PC-9 (cell line): ENCODE measurements around the gene ZNF75A. TPM values are rescaled to one million over a fixed set of nuclear protein-coding genes. Genes with fewer than 3 reads are reported as not detected.
A peak's percentile ranks its signal among the peaks of the same experiment; 100 is the strongest.
"Not testable (repeated sequence)": the region's sequence is repeated elsewhere in the genome, so short reads cannot be mapped to it uniquely, and the experiment has no call there.

Experiments used
- BruUV-seq: library from RNA; stranded (reverse); fragments of 400-500 nt; replicated peaks from 2 replicates; lab custom pipeline; 2021; lab: Mats Ljungman, UMichigan
- CTCF ChIA-PET: fragments of 300-600 bp; sonication (Branson Sonifier 250); formaldehyde crosslinking; loops from one replicate; lab custom pipeline; 2022; ENCODE audit warnings: antibody characterized with exemption; lab: Charles Lee
- POLR2A ChIA-PET: fragments of 300-600 bp; sonication (Branson Sonifier 250); formaldehyde crosslinking; loops from one replicate; lab custom pipeline; 2022; ENCODE audit warnings: antibody characterized with exemption; ENCODE audit not compliant: unreplicated experiment; lab: Charles Lee
- DNase-seq, 2 experiments: peaks; one replicate each; pipeline versions ENCODE4 v3.0.0 to v3.0.0-alpha.2; 2015 to 2022; ENCODE audit warnings: mixed read lengths in 1 of 2
- H2AFZ ChIP-seq: fragments of 200-600 bp; sonication (generic); 2 replicates; pipeline ENCODE4 v1.8.1; 2017; ENCODE audit warnings: antibody characterized with exemption
- H3F3A ChIP-seq: fragments of 200-600 bp; sonication (generic); 2 replicates; pipeline ENCODE4 v1.8.1; 2017; ENCODE audit warnings: antibody characterized with exemption, mild to moderate bottlenecking, low read depth; ENCODE audit not compliant: insufficient read depth
- H3K27ac ChIP-seq: fragments of 200-600 bp; sonication (generic); 2 replicates; pipeline ENCODE4 v1.6.1; 2016; ENCODE audit warnings: mixed run types
- H3K27me3 ChIP-seq: fragments of 200-600 bp; sonication (generic); 2 replicates; pipeline ENCODE4 v1.6.1; 2016; ENCODE audit warnings: low read depth, mixed run types; ENCODE audit not compliant: insufficient read depth
- H3K36me3 ChIP-seq: fragments of 200-600 bp; sonication (generic); 2 replicates; pipeline ENCODE4 v1.6.1; 2016; ENCODE audit warnings: low read depth, mixed run types
- H3K4me1 ChIP-seq: fragments of 200-600 bp; sonication (generic); replicated peaks from 2 replicates; pipeline ENCODE4 v1.6.1; 2016; ENCODE audit warnings: mixed run types; ENCODE audit not compliant: insufficient read depth
- H3K4me2 ChIP-seq: fragments of 200-600 bp; sonication (generic); 2 replicates; pipeline ENCODE4 v1.6.1; 2017; ENCODE audit warnings: mixed run types
- H3K4me3 ChIP-seq: fragments of 200-600 bp; sonication (generic); 2 replicates; pipeline ENCODE4 v1.6.1; 2016; ENCODE audit warnings: mixed run types
- H3K79me2 ChIP-seq: fragments of 200-600 bp; sonication (generic); 2 replicates; pipeline ENCODE4 v1.6.1; 2017; ENCODE audit warnings: low read depth, mixed run types
- H3K9me2 ChIP-seq: fragments of 200-600 bp; sonication (generic); 2 replicates; pipeline ENCODE4 v1.8.1; 2017; ENCODE audit warnings: mild to moderate bottlenecking; ENCODE audit not compliant: insufficient read depth
- H3K9me3 ChIP-seq: fragments of 200-600 bp; sonication (generic); 2 replicates; pipeline ENCODE4 v1.8.1; 2016; ENCODE audit warnings: low read depth; ENCODE audit not compliant: insufficient read depth
- H4K20me1 ChIP-seq: fragments of 200-600 bp; sonication (generic); 2 replicates; pipeline ENCODE4 v1.8.1; 2017; ENCODE audit not compliant: insufficient read depth
- CTCF ChIP-seq: fragments of 200-600 bp; sonication (generic); conservative IDR thresholded peaks from 2 replicates; pipeline ENCODE4 v1.6.1; 2017; ENCODE audit warnings: mixed run types, antibody characterized with exemption, mild to moderate bottlenecking, moderate library complexity
- EZH2 ChIP-seq: fragments of 200-600 bp; sonication (generic); IDR thresholded peaks from 2 replicates; pipeline ENCODE4 v1.8.0; 2017; ENCODE audit warnings: antibody characterized with exemption, low read depth
- intact Hi-C: fragments of 100-400 bp; cut with micrococcal nuclease; formaldehyde crosslinking; loops from one replicate; pipeline ENCODE4 v1.10.0; 2022; ENCODE audit not compliant: unreplicated experiment
- total RNA-seq: library from RNA; stranded (reverse); gene quantifications from 2 replicates; pipeline ENCODE4 v1.2.3, GENCODE V29; 2021

Gene ZNF75A
- total RNA-seq, 1 experiment from 2014 or later: 35.2 TPM

GRCh38 chr16:3264137-3265036, 40.9 kb upstream of the ZNF75A start:
- Histone ChIP-seq H3K36me3 (no peaks in the 10 kb centered on the region), H3K27me3 (no peaks in the 10 kb centered on the region), H4K20me1 (no peaks in the 10 kb centered on the region), H3K4me1 (no peaks in the 10 kb centered on the region; the same call in 1 of the 2 replicates), H3K9me3 (peaks cover 5% of the 10 kb centered on the region; the same call in 1 of the 2 replicates), H3F3A (peaks cover 28% of the 10 kb centered on the region), H3K4me3 (peak overlapping the region; percentile 84), H3K27ac (peak overlapping the region; percentile 75), H3K9me2 (no peaks in the 10 kb centered on the region), H3K4me2 (peak overlapping the region; percentile 85), H2AFZ (peak overlapping the region; percentile 92), H3K79me2 (no peaks in the 10 kb centered on the region)
- BruUV-seq: TSS peak; percentile 82
- TF ChIP-seq EZH2 (no peak), CTCF (no peak)
- CTCF ChIA-PET: interaction anchor here (0.9 kb wide), 1 partner anchor 75 kb away, joined by 3 read pairs; no protein-coding TSS in a partner anchor
- intact Hi-C loops: loop anchor here (1.0 to 10.0 kb wide), 4 partner anchors 18 to 380 kb away; partner anchors contain the start of genes CLUAP1 and OR1F1
- peak; percentile 95 to 99 for DNase-seq
- POLR2A ChIA-PET: interaction anchor here (0.7 to 1.2 kb wide), 2 partner anchors 18 to 55 kb away, joined by 4 to 6 read pairs; no protein-coding TSS in a partner anchor

- Histone ChIP-seq H3K79me2 (no peaks in the 10 kb centered on the region), H3K4me1 (no peaks in the 10 kb centered on the region; the same call in 1 of the 2 replicates), H3K27ac (no peak overlapping the region), H3K4me2 (no peak overlapping the region), H3K9me2 (no peaks in the 10 kb centered on the region), H3K9me3 (peaks cover 5% of the 10 kb centered on the region; the same call in 1 of the 2 replicates), H3K36me3 (no peaks in the 10 kb centered on the region), H2AFZ (no peak overlapping the region), H3K27me3 (no peaks in the 10 kb centered on the region), H4K20me1 (no peaks in the 10 kb centered on the region), H3F3A (peaks cover 28% of the 10 kb centered on the region), H3K4me3 (no peak overlapping the region)
- intact Hi-C loops: loop anchor here (10.0 kb wide), 1 partner anchor 378 kb away; no protein-coding TSS in a partner anchor
- BruUV-seq: no TSS peak
- no peak for DNase-seq
- POLR2A ChIA-PET: no interaction called here
- CTCF ChIA-PET: no interaction called here
- TF ChIP-seq EZH2 (no peak), CTCF (peak; percentile 59)
These were observed 38.3 kb upstream of the ZNF75A start for GRCh38 chr16:3266873-3267537.

- BruUV-seq: no TSS peak
- no peaks in the 10 kb centered on the region for H4K20me1 ChIP-seq
- peaks cover 19% of the 10 kb centered on the region for H3F3A ChIP-seq
- no peak for TF ChIP-seq EZH2
- no peak overlapping the region for H3K27ac ChIP-seq
- ChIA-PET CTCF (no interaction called here), POLR2A (no interaction called here)
- H3K9me3 ChIP-seq: peaks cover 5% of the 10 kb centered on the region; the same call in 1 of the 2 replicates
- no peak for DNase-seq
- H3K4me3 ChIP-seq: no peak overlapping the region
- no peak overlapping the region for H2AFZ ChIP-seq
- no peaks in the 10 kb centered on the region for H3K27me3 ChIP-seq
- H3K36me3 ChIP-seq: no peaks in the 10 kb centered on the region
- no peaks in the 10 kb centered on the region for H3K79me2 ChIP-seq
- no peaks in the 10 kb centered on the region; the same call in 1 of the 2 replicates for H3K4me1 ChIP-seq
- intact Hi-C loops: loop anchor here (10.0 kb wide), 1 partner anchor 377 kb away; no protein-coding TSS in a partner anchor
- H3K4me2 ChIP-seq: no peak overlapping the region
- H3K9me2 ChIP-seq: no peaks in the 10 kb centered on the region
These were observed 37.0 kb upstream of the ZNF75A start for GRCh38 chr16:3268294-3268693.

GRCh38 chr16:3270718-3271117, 34.6 kb upstream of the ZNF75A start:
- H3K27me3 ChIP-seq, H3K9me2 ChIP-seq, BruUV-seq, H3K4me2 ChIP-seq, H4K20me1 ChIP-seq, H3K36me3 ChIP-seq, H3K4me3 ChIP-seq, DNase-seq, intact Hi-C loops, POLR2A ChIA-PET, CTCF ChIA-PET, H2AFZ ChIP-seq, H3K4me1 ChIP-seq, H3F3A ChIP-seq, H3K9me3 ChIP-seq, H3K27ac ChIP-seq, H3K79me2 ChIP-seq: not testable (repeated sequence)

- CTCF ChIA-PET, H3K4me1 ChIP-seq, H3K27me3 ChIP-seq, BruUV-seq, intact Hi-C loops, H3K79me2 ChIP-seq, H3K9me2 ChIP-seq, POLR2A ChIA-PET, H3K36me3 ChIP-seq, H4K20me1 ChIP-seq, DNase-seq, H3K9me3 ChIP-seq, H2AFZ ChIP-seq, H3K4me3 ChIP-seq, H3K27ac ChIP-seq, H3F3A ChIP-seq, H3K4me2 ChIP-seq: not testable (repeated sequence)
These were observed 34.0 kb upstream of the ZNF75A start for GRCh38 chr16:3271281-3271680.
